Measurements from ENCODE around the gene FOXP4. TPM values are rescaled to one million over a fixed set of nuclear protein-coding genes. Genes with fewer than 3 reads are reported as not detected.
A peak's percentile ranks its signal among the peaks of the same experiment; 100 is the strongest.

FOXP4 gene
- total RNA-seq, 3 donors from 2014 or later (not counting 1 experiment from before 2014, with no cell fraction given) = 11.2 to 21.1 (median 14.7) TPM

GRCh38 chr6:41630946-41631345, 84.8 kb downstream of the FOXP4 start:
- Mint-ChIP-seq H3K4me1 (peaks cover 0 to 13% of the 10 kb centered on the region in 2 donors), H3K4me3 (no peak overlapping the region), H3K27ac (no peak overlapping the region), H3K27me3 (ENCODE audit: low read depth in 2 of 2) (peaks cover 22 to 28% of the 10 kb centered on the region in 2 donors), H3K36me3 (no peaks in the 10 kb centered on the region), H3K9me3 (no peaks in the 10 kb centered on the region)
- no peaks in the 10 kb centered on the region for H3K36me3 ChIP-seq (ENCODE audit: control insufficient read depth, insufficient read depth, low read length)
- no peaks in the 10 kb centered on the region for H3K9me3 ChIP-seq (ENCODE audit: control insufficient read depth, insufficient read depth, low read length)
- H3K4me3 ChIP-seq (ENCODE audit: low read length) = no peak overlapping the region
- H3K27ac ChIP-seq (ENCODE audit: low read length) = no peak overlapping the region
- no peaks in the 10 kb centered on the region for H3K27me3 ChIP-seq (ENCODE audit: control insufficient read depth, insufficient read depth, low read length)
- DNase-seq = no peak
- no peak for ATAC-seq
- whole genome bisulfite sequencing (ENCODE audit: insufficient coverage) = 90% methylated on average over 8 of the region's 8 CpGs
- no peak for TF ChIP-seq CTCF (IDR thresholded peaks at IDR 0.05)
- H3K4me1 ChIP-seq (ENCODE audit: control insufficient read depth, insufficient read depth, low read length) = peaks cover 12% of the 10 kb centered on the region
- intact Hi-C loops (cut with micrococcal nuclease) = no loop called here

- H3K9me3 ChIP-seq (ENCODE audit: control insufficient read depth, insufficient read depth, low read length) = no peaks in the 10 kb centered on the region
- TF ChIP-seq CTCF (IDR thresholded peaks at IDR 0.05) = no peak
- peaks cover 13% of the 10 kb centered on the region for H3K27me3 ChIP-seq (ENCODE audit: control insufficient read depth, insufficient read depth, low read length)
- H3K9me3 Mint-ChIP-seq = no peaks in the 10 kb centered on the region
- H3K27ac ChIP-seq (ENCODE audit: low read length) = no peak overlapping the region
- 83% methylated on average over 2 of the region's 2 CpGs for WGBS (ENCODE audit: insufficient coverage)
- H3K4me1 Mint-ChIP-seq = peaks cover 0 to 18% of the 10 kb centered on the region in 2 donors
- DNase-seq = no peak
- no peak overlapping the region for H3K4me3 ChIP-seq (ENCODE audit: low read length)
- H3K36me3 ChIP-seq (ENCODE audit: control insufficient read depth, insufficient read depth, low read length) = no peaks in the 10 kb centered on the region
- intact Hi-C loops (cut with micrococcal nuclease) = no loop called here
- H3K4me3 Mint-ChIP-seq = no peak overlapping the region
- peaks cover 24 to 29% of the 10 kb centered on the region in 2 donors for H3K27me3 Mint-ChIP-seq (ENCODE audit: low read depth in 2 of 2)
- H3K4me1 ChIP-seq (ENCODE audit: control insufficient read depth, insufficient read depth, low read length) = peaks cover 22% of the 10 kb centered on the region
- H3K27ac Mint-ChIP-seq = no peak overlapping the region
- no peaks in the 10 kb centered on the region for H3K36me3 Mint-ChIP-seq
- ATAC-seq = no peak
Measured at GRCh38 chr6:41633056-41633634, 87.0 kb downstream of the FOXP4 start.

- no peaks in the 10 kb centered on the region for H3K36me3 ChIP-seq (ENCODE audit: control insufficient read depth, insufficient read depth, low read length)
- peak in 1 of 3 donors; percentile 20 for ATAC-seq
- H3K27me3 Mint-ChIP-seq (ENCODE audit: low read depth in 2 of 2) = peaks cover 30 to 42% of the 10 kb centered on the region in 2 donors
Measured at GRCh38 chr6:41634657-41635056, 88.5 kb downstream of the FOXP4 start.

More at GRCh38 chr6:41634657-41635056, 88.5 kb downstream of the FOXP4 start:
- Mint-ChIP-seq H3K4me3 (no peak overlapping the region), H3K27ac (no peak overlapping the region), H3K36me3 (no peaks in the 10 kb centered on the region), H3K4me1 (peaks cover 0 to 19% of the 10 kb centered on the region in 2 donors), H3K9me3 (no peaks in the 10 kb centered on the region)
- Histone ChIP-seq H3K27ac (ENCODE audit: low read length) (no peak overlapping the region), H3K27me3 (ENCODE audit: control insufficient read depth, insufficient read depth, low read length) (peaks cover 22% of the 10 kb centered on the region), H3K4me1 (ENCODE audit: control insufficient read depth, insufficient read depth, low read length) (peaks cover 22% of the 10 kb centered on the region), H3K4me3 (ENCODE audit: low read length) (no peak overlapping the region), H3K9me3 (ENCODE audit: control insufficient read depth, insufficient read depth, low read length) (no peaks in the 10 kb centered on the region)
- no peak for DNase-seq
- intact Hi-C loops (cut with micrococcal nuclease) = no loop called here
- TF ChIP-seq CTCF (IDR thresholded peaks at IDR 0.05) = no peak
- WGBS (ENCODE audit: insufficient coverage) = 18% methylated on average over 4 of the region's 4 CpGs
